Mucosa of stomach (tissue), 1 donor: ENCODE measurements around the gene LPIN1.
"Not testable (repeated sequence)": the region's sequence is repeated elsewhere in the genome, so short reads cannot be mapped to it uniquely, and the experiment has no call there.

Experiments
- H3K27me3 ChIP-seq: one replicate; pipeline ENCODE4 v1.7.0; 2013; ENCODE audit warnings: mild to moderate bottlenecking, low read length; ENCODE audit not compliant: control insufficient read depth, insufficient read depth
- H3K36me3 ChIP-seq: one replicate; pipeline ENCODE4 v1.7.0; 2013; ENCODE audit warnings: low read length; ENCODE audit not compliant: control insufficient read depth, insufficient read depth
- H3K4me1 ChIP-seq: one replicate; pipeline ENCODE4 v1.7.0; 2013; ENCODE audit warnings: mild to moderate bottlenecking, low read length; ENCODE audit not compliant: control insufficient read depth, insufficient read depth
- H3K4me3 ChIP-seq: one replicate; pipeline ENCODE4 v1.7.0; 2013; ENCODE audit warnings: low read length
- H3K9ac ChIP-seq: one replicate; pipeline ENCODE4 v1.7.0; 2013; ENCODE audit warnings: mild to moderate bottlenecking, low read length, moderate library complexity
- H3K9me3 ChIP-seq: one replicate; pipeline ENCODE4 v1.7.0; 2013; ENCODE audit warnings: mild to moderate bottlenecking, low read length, moderate library complexity; ENCODE audit not compliant: control insufficient read depth
- donor health status: Pancreatic carcinoma.

Gene LPIN1

GRCh38 chr2:11816935-11817334 lies 70.5 kb downstream of the LPIN1 start:
- not testable (repeated sequence) for H3K9me3 ChIP-seq, H3K9ac ChIP-seq, H3K27me3 ChIP-seq, H3K36me3 ChIP-seq, H3K4me1 ChIP-seq, H3K4me3 ChIP-seq

GRCh38 chr2:11819235-11819729 lies 72.8 kb downstream of the LPIN1 start:
- Histone ChIP-seq H3K9me3 (no peaks in the 10 kb centered on the region), H3K4me3 (no peak overlapping the region), H3K9ac (no peak overlapping the region), H3K36me3 (no peaks in the 10 kb centered on the region), H3K27me3 (no peaks in the 10 kb centered on the region), H3K4me1 (peaks cover 21% of the 10 kb centered on the region)

GRCh38 chr2:11820650-11821049 lies 74.2 kb downstream of the LPIN1 start:
- Histone ChIP-seq H3K27me3 (no peaks in the 10 kb centered on the region), H3K4me3 (no peak overlapping the region), H3K4me1 (peaks cover 27% of the 10 kb centered on the region), H3K36me3 (no peaks in the 10 kb centered on the region), H3K9me3 (no peaks in the 10 kb centered on the region), H3K9ac (no peak overlapping the region)

GRCh38 chr2:11821705-11822104 lies 75.3 kb downstream of the LPIN1 start:
- H3K4me3 ChIP-seq: no peak overlapping the region
- no peak overlapping the region for H3K9ac ChIP-seq
- no peaks in the 10 kb centered on the region for H3K27me3 ChIP-seq
- H3K36me3 ChIP-seq: no peaks in the 10 kb centered on the region
- no peaks in the 10 kb centered on the region for H3K9me3 ChIP-seq
- H3K4me1 ChIP-seq: peaks cover 27% of the 10 kb centered on the region

- not testable (repeated sequence) for H3K9me3 ChIP-seq, H3K36me3 ChIP-seq, H3K9ac ChIP-seq, H3K27me3 ChIP-seq, H3K4me3 ChIP-seq
- peaks cover 27% of the 10 kb centered on the region for H3K4me1 ChIP-seq
Measured at GRCh38 chr2:11822359-11822745, 75.9 kb downstream of the LPIN1 start.

GRCh38 chr2:11822746-11823451 lies 76.5 kb downstream of the LPIN1 start:
- H3K27me3 ChIP-seq: no peaks in the 10 kb centered on the region
- no peaks in the 10 kb centered on the region for H3K36me3 ChIP-seq
- H3K4me1 ChIP-seq: peaks cover 27% of the 10 kb centered on the region
- H3K9me3 ChIP-seq: no peaks in the 10 kb centered on the region
- no peak overlapping the region for H3K4me3 ChIP-seq
- peak overlapping the region; percentile 7 for H3K9ac ChIP-seq

- Histone ChIP-seq H3K4me1 (peaks cover 41% of the 10 kb centered on the region), H3K9ac (no peak overlapping the region), H3K27me3 (no peaks in the 10 kb centered on the region), H3K4me3 (no peak overlapping the region), H3K9me3 (no peaks in the 10 kb centered on the region), H3K36me3 (no peaks in the 10 kb centered on the region)
Measured at GRCh38 chr2:11824901-11825828, 78.7 kb downstream of the LPIN1 start.

- H3K36me3 ChIP-seq: no peaks in the 10 kb centered on the region
- H3K4me3 ChIP-seq: no peak overlapping the region
- H3K4me1 ChIP-seq: peaks cover 32% of the 10 kb centered on the region
- H3K9ac ChIP-seq: no peak overlapping the region
- H3K9me3 ChIP-seq: no peaks in the 10 kb centered on the region
- H3K27me3 ChIP-seq: no peaks in the 10 kb centered on the region
Measured at GRCh38 chr2:11827547-11827946, 81.1 kb downstream of the LPIN1 start.

GRCh38 chr2:11828933-11829323 lies 82.5 kb downstream of the LPIN1 start:
- Histone ChIP-seq H3K9me3 (no peaks in the 10 kb centered on the region), H3K4me1 (peaks cover 20% of the 10 kb centered on the region), H3K36me3 (no peaks in the 10 kb centered on the region), H3K27me3 (no peaks in the 10 kb centered on the region), H3K4me3 (no peak overlapping the region), H3K9ac (peak overlapping the region; percentile 57)

GRCh38 chr2:11829324-11829946 lies 83.0 kb downstream of the LPIN1 start:
- Histone ChIP-seq H3K36me3 (no peaks in the 10 kb centered on the region), H3K9me3 (no peaks in the 10 kb centered on the region), H3K9ac (peak overlapping the region; percentile 57), H3K4me1 (peaks cover 20% of the 10 kb centered on the region), H3K4me3 (peak overlapping the region; percentile 44), H3K27me3 (no peaks in the 10 kb centered on the region)

- peaks cover 13% of the 10 kb centered on the region for H3K4me1 ChIP-seq
- no peaks in the 10 kb centered on the region for H3K27me3 ChIP-seq
- H3K9ac ChIP-seq: peak overlapping the region; percentile 57
- no peaks in the 10 kb centered on the region for H3K9me3 ChIP-seq
- no peaks in the 10 kb centered on the region for H3K36me3 ChIP-seq
- H3K4me3 ChIP-seq: peak overlapping the region; percentile 44
Measured at GRCh38 chr2:11829947-11830707, 83.7 kb downstream of the LPIN1 start.
